ENCODE measurements around the gene KLB. TPM values are rescaled to one million over a fixed set of nuclear protein-coding genes. Genes with fewer than 3 reads are reported as not detected.
"Not testable (repeated sequence)": the region's sequence is repeated elsewhere in the genome, so short reads cannot be mapped to it uniquely, and the experiment has no call there.

The KLB gene
- total RNA-seq, 4 donors from 2014 or later, result 0.34 to 0.48 (median 0.38) TPM; not detected in 1

DNA sequence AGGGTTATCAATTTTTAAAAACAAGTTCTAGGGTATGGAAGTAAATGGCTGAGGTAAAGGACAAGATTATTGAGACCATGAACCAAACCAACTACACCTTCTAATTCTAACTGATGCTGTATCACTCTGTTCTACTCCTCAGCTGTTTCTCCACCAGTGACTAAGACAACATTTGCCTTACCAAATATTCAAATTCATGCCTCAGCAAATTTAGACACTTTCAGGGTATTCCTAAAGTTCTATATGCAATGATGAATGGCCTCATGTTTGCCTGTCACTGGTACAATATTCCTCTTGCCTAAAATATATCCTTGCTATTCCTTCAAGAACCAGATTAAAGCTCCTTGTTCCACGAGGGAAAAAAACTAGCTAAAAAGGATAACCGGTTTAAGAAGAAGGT lies 47.0 kb downstream of the KLB start:
- intact Hi-C loops (cut with DNase I), result loop anchor here (10.0 kb wide), 1 partner anchor 79 kb away; no protein-coding TSS in a partner anchor
- TF ChIP-seq, protein P1, sequence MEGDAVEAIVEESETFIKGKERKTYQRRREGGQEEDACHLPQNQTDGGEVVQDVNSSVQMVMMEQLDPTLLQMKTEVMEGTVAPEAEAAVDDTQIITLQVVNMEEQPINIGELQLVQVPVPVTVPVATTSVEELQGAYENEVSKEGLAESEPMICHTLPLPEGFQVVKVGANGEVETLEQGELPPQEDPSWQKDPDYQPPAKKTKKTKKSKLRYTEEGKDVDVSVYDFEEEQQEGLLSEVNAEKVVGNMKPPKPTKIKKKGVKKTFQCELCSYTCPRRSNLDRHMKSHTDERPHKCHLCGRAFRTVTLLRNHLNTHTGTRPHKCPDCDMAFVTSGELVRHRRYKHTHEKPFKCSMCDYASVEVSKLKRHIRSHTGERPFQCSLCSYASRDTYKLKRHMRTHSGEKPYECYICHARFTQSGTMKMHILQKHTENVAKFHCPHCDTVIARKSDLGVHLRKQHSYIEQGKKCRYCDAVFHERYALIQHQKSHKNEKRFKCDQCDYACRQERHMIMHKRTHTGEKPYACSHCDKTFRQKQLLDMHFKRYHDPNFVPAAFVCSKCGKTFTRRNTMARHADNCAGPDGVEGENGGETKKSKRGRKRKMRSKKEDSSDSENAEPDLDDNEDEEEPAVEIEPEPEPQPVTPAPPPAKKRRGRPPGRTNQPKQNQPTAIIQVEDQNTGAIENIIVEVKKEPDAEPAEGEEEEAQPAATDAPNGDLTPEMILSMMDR (IDR thresholded peaks at IDR 0.05), result no peak
- no peak for TF ChIP-seq POLR2A (IDR thresholded peaks at IDR 0.05)
- DNase-seq, result no peak
- peaks cover 29 to 77% (median 33%) of the 10 kb centered on the region in 3 donors for H3K36me3 ChIP-seq
- peaks cover 8 to 34% (median 19%) of the 10 kb centered on the region in 3 donors for H3K4me1 ChIP-seq
- no peaks in the 10 kb centered on the region for H3K27me3 ChIP-seq
- H3K27ac ChIP-seq, result no peak overlapping the region
- H3K9me3 ChIP-seq, result no peaks in the 10 kb centered on the region
- H3K4me3 ChIP-seq, result no peak overlapping the region
- WGBS, 2 donors, result 53 to 77% methylated on average over 2 of the region's 2 CpGs

DNA sequence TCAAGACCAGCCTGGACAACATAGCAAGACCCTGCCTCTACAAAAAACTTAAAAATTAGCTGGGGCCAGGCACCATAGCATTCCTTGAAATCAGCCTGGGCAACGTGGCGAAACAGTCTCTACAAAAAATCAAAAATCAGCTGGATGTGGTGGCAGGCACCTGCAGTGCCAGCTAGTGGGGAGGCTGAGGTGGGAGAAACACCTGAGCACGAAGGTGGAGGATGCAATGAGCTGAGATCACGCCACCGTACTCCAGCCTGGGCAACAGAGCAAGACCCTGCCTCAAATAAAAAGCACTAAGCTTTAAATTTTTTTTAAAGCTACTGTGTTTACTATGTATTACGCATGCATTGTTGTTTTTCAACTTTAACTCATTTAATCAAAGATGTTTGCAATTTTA lies 48.8 kb downstream of the KLB start:
- TF ChIP-seq, protein P1 (IDR thresholded peaks at IDR 0.05), result no peak
- TF ChIP-seq POLR2A (IDR thresholded peaks at IDR 0.05), result no peak
- WGBS, 2 donors, result 91 to 94% methylated on average over 6 of the region's 6 CpGs
- Histone ChIP-seq H3K36me3 (peaks cover 29 to 71% (median 33%) of the 10 kb centered on the region in 3 donors), H3K9me3 (no peaks in the 10 kb centered on the region), H3K27me3 (no peaks in the 10 kb centered on the region), H3K27ac (no peak overlapping the region), H3K4me3 (no peak overlapping the region), H3K4me1 (peaks cover 8 to 43% (median 25%) of the 10 kb centered on the region in 3 donors)
- no peak for DNase-seq
- intact Hi-C loops (cut with DNase I), result loop anchor here (10.0 kb wide), 1 partner anchor 81 kb away; no protein-coding TSS in a partner anchor

DNA sequence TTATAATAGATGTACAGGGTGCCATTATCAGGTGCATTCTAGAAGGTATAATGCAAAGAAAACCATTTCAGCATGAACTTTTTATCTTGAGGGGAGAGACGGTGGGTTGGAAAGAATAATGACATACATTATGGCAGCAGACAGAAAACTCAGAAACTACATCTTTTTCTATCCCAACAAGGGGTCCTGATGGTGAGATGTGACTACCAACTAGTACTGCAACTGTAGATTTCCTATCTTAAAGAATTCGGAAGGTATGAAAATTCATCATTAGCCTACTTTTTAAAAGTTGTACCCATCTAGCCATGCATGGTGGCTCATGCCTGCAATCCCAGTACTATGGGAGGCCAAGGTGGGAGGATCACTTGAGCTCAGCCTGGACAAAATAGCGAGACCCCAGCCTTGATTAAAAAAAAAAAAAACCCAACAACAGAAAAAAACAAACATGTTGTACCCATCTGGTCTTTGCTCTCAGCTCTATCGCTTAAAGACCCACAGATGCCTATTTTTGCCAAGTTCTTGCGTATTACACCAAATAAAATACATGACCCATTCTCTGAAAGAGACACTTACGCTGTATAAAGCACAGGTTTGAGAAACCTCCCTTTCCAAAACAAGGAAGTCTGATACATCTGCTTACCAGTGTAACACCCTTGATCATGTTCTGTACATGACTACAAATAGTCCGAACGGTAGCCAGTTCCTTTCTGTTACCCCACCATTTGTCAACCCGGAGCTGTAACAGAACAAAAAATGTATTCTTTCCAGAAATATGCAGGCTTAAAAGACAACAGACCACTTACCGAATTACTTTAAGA lies 50.4 kb downstream of the KLB start:
- peak overlapping the region; percentile 56 to 80 (median 72) for H3K4me3 ChIP-seq
- intact Hi-C loops (cut with DNase I), result loop anchor here (10.0 kb wide), 1 partner anchor 82 kb away; no protein-coding TSS in a partner anchor
- H3K27ac ChIP-seq, result peak overlapping the region; percentile 93 to 98 (median 97)
- no peak for DNase-seq
- TF ChIP-seq POLR2A (IDR thresholded peaks at IDR 0.05), result no peak
- TF ChIP-seq, protein P1 (IDR thresholded peaks at IDR 0.05), result no peak
- no peaks in the 10 kb centered on the region for H3K27me3 ChIP-seq
- 42 to 50% methylated on average over 10 of the region's 10 CpGs for WGBS, 2 donors
- H3K4me1 ChIP-seq, result peaks cover 8 to 43% (median 25%) of the 10 kb centered on the region in 3 donors
- H3K9me3 ChIP-seq, result no peaks in the 10 kb centered on the region
- H3K36me3 ChIP-seq, result peaks cover 22 to 69% (median 33%) of the 10 kb centered on the region in 3 donors

DNA sequence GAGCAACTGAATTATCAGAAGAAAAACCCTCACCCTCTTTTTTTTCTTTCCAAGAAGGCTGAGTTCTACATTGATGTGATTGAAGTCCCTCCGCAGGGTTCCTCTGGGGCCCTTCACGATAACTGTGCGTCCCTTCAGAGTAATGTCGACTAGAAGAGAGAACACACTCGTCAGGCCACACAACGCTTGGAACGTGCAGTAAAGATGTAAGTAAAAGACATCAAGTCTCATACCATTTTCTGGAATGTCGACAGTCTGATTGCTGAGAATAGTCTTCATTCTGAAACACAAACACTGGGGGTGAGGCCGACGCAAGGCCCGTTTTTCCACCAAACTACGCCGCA lies 51.4 kb downstream of the KLB start:
- 0 to 2% methylated on average over 8 to 10 of the region's 13 CpGs for WGBS, 2 donors
- intact Hi-C loops (cut with DNase I), result loop anchor here (10.0 kb wide), 1 partner anchor 83 kb away; no protein-coding TSS in a partner anchor
- peak overlapping the region; percentile 56 to 80 (median 72) for H3K4me3 ChIP-seq
- H3K27me3 ChIP-seq, DNase-seq, H3K9me3 ChIP-seq: not testable (repeated sequence)
- peaks cover 20 to 69% (median 29%) of the 10 kb centered on the region in 3 donors for H3K36me3 ChIP-seq
- H3K4me1 ChIP-seq, result peaks cover 8 to 43% (median 25%) of the 10 kb centered on the region in 3 donors
- peak overlapping the region; percentile 93 to 98 (median 97) for H3K27ac ChIP-seq

DNA sequence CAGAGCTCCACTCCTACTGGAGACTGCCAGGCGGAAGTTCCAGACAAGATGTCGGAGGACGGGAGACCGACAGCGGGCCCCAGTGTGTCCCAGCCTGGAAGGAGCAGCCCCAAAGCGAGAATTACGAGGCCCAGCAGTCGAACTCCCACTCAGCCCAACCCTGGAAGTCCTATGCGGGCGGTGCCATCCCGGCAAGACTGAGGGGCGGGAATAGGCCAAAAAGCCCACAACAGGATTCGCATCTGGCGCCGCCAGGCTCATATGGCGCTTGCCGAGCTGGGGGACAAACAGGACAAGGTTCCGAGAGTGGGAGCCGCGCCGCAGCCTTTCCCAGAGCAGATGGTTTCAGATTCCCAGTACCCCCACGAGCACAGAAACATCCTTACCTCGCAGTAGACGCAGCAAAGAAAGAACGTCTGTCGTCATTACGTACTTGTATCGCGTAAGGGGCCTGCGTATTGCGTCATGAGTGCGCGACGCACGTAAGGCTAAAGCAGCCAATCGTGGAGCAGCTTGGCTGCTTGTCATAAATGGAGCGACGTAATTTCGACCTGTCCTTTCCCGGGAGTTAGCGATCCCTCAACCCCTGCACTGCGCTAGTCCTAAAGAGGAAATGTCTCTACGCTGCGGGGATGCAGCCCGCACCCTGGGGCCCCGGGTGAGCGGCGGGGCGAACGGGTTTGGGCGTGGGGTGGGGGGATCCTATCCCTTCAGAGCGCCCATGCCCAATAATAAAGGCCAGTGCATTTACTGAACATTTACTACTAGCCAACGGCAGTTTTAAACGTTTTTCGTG lies 52.0 kb downstream of the KLB start, which contains the start of the genes LIAS and RPL9:
LIAS (plus strand) TSS at position 552 of the 796 bp plus-strand sequence; CDS start at position 614, 62 bp downstream.
RPL9 (minus strand) TSS at position 418 of the 796 bp plus-strand sequence. CDS start 483 bp downstream, outside the sequence.
- no peaks in the 10 kb centered on the region for H3K9me3 ChIP-seq
- TF ChIP-seq, protein P1 (IDR thresholded peaks at IDR 0.05), result no peak
- TF ChIP-seq POLR2A (IDR thresholded peaks at IDR 0.05), result peak in 3 of 4 donors; percentile 91 to 94 (median 94)
- peak within 1 kb of the TSS; percentile 93 to 98 (median 97) for H3K27ac ChIP-seq
- peaks cover 8 to 43% (median 25%) of the 10 kb centered on the region in 3 donors for H3K4me1 ChIP-seq
- no peaks in the 10 kb centered on the region for H3K27me3 ChIP-seq
- intact Hi-C loops (cut with DNase I), result loop anchor here (10.0 kb wide), 1 partner anchor 84 kb away; no protein-coding TSS in a partner anchor
- peak; percentile 74 for DNase-seq
- peak within 1 kb of the TSS; percentile 56 to 80 (median 72) for H3K4me3 ChIP-seq
- 0% methylated on average over 13 to 20 of the region's 55 CpGs for WGBS, 2 donors
- H3K36me3 ChIP-seq, result peaks cover 15 to 69% (median 23%) of the 10 kb centered on the region in 3 donors
